GM19099 (cell line): ENCODE data around the gene TRAF3IP1.

ENCODE experiments used
- POLR2A ChIP-seq: IDR thresholded peaks from 3 replicates; pipeline ENCODE4 v1.6.1; 2011; ENCODE audit warnings: low read depth; ENCODE audit not compliant: insufficient read length; ENCODE audit errors: extremely low read depth

The TRAF3IP1 gene

DNA sequence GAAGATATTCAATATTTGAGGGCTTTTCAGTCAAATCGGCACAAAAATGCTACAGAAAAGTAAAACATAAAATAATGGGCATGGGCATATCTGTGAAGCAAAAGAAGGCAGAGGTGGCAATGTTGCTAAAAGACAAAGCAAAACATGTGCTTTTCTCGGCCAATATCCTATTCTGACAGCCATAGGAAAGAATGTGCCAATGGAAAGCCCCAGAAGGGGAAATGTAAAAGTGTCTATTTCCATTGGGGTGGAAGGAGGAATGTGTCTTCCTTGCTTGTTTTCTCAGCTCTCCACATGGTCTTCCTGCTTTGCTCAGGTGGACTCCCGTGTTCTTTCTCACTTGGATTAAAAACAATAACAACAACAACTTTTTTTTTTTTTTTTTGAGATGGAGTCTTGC, 18.2 kb upstream of the TRAF3IP1 start:
- TF ChIP-seq POLR2A, result no peak

DNA sequence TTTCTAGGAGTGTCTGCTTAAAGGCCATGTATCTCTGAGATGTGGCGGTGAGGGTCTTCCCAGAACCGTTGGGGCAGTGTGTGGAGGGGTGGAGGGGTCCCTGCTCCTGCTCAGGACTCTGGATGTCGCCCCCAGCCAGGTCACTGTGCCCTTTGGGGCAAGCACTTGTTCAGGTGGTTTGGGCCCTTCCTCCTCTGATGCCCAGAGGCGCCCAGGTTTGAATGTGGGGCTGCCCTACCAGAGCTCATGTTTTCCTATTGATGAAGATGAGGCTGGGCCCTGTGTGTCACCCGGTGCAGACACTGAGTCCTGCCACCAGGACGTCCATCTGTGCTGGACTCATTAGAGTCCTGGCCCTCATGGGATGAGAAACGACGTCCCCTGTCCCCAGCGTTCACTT, 17.6 kb upstream of the TRAF3IP1 start:
- no peak for TF ChIP-seq POLR2A

DNA sequence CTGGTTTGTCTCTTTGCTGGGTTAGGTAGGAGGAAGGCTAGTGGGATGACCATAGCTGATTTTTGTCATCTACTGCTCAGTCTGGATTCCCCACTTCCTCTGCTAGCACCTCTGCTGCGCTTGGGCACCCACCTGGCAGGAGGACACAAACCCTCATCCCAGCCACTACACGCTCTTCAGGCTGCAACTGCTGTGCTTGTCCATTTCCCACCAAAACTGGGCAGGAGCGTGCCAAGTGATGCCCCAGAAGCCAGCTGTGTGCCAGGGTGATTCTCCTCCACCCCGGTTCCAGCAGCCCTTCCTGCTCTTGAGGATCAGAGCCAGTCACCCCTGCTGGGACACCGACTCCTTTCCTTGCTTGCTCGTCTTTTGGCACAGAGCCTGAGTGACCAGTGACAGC, 16.2 kb upstream of the TRAF3IP1 start:
- TF ChIP-seq POLR2A, result no peak

DNA sequence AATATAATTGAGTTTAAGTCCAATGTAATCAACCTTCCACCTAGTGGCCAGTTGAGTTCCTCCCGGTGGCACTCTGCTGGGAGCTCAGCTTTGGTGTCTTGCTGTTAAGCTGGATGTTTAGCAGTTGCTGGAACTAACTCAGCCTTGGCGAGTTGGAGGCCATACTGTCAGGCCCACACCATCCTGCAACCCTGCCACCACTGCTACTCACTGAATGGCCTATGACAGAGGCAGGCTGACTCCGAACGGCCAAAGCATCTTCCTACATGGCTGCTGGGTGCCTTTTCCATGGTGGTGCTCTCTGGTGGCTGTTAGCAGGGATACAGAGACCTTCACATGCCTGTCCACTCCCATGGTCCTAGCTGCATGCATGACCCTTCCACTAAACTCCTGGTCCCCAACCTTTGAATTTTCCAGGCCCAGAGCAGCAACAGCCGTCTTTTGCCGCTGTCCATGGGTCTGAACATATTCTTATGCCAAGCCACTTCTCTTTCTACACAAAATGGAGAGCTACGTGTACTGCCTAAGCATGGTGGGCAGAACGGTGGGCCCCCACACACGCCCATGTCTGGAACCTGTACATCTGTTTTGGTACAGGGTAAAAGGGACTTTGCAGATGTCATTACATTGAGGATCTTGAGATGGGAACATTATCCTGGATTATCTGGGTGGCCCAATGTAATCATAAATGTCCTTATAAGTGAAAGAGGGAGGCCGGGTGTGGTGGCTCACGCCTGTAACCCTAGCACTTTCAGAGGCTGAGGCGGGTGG, 15.0 kb upstream of the TRAF3IP1 start:
- no peak for TF ChIP-seq POLR2A

DNA sequence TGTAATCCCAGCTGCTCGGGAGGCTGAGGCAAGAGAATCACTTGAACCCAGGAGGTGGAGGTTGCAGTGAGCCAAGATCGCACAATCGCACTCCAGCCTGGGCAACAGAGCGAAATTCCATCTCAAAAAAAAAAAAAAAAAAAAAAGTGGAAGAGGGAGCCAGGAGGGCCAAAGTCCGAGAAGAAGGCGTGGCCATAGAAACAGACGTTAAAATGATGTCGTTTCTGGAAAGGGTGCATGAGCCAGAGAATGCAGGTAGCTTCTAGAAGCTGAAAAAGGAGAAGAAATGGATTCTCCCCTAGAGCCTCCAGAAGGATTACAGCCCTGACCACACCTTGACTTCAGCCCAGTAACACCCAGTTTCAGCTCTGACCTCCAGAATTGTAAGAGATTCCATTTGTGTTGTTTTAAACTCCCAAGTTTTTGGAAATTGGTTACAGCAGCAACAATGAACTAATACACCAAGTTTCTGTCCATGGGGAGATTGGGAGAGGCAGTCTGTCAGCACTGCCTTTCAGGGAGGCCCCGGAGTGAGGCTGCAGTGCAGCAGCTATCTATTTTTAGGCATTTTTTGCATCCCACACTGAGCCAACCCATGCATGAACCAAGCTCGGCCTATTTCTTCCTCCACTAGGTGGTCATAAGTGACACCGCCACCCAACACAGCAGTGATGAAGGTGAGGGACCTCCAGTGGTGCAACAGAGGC, 14.2 kb upstream of the TRAF3IP1 start:
- TF ChIP-seq POLR2A, result no peak

DNA sequence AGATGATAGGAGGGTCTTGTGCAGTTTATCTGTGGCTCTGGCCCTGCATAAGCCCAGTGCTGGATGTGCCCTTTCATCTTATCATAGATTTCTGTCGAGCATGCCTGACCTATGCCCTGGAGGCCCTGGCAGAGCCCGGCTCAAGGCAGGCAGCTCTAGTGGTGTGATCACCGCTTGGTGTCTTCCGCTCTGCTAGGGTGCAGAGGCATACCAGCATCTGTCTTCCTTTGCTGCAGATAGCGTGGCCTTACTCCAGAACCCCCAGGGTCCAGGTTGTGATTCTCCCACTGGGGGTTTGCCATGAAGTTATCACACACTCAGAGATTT, 13.7 kb upstream of the TRAF3IP1 start:
- TF ChIP-seq POLR2A, result no peak

DNA sequence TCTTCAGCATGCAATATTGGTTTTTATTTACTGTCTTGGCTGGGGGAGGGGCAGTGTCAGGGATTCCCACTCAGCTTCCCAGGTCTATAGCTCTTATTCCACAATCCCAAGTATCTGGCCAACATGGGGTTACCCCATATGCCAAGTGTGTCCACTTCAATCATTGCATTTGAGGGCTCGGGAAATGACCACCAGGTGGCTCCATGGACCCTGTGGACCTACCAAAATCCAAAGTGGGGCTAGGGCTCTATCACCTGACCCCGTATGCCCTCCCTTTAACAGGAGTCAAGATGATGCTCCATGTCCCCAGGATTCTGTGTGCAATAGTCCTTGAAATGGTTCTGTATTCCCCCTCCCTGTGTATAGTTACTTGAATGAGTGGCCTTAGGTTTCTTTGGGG, 12.1 kb upstream of the TRAF3IP1 start:
- no peak for TF ChIP-seq POLR2A

DNA sequence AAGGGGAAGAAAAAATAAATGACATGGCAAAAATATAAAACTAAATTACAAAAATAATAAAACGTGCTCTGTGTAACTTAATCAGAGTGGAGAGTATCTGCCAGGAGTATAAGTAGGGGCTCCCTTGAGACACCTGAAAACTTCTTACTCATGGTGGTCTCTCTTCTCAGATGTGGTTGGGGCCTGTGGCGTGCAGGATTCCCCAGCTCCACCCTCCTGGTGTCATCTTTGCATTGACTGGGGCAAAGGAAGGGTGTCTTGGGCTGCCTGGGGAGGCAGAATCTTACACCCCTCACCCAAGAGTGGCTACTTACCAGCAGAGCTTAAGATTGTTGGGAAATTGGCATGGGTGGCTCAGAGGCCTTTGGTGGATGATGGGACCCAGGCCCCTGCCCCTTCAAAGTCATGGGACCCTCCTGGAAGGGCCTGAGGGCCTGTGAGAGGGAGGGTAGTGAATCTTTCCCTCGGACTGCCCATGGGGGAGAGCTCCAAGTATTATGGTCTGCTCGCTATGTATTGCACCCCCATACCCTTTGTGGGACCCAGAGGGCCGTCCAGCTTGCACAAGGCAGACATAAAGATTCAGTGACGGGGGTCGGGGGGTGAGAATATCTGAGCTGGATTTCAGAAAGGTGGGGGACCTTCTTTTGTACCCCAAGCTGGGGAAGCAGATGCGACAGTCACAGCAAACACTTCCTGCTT, 6.9 kb upstream of the TRAF3IP1 start:
- no peak for TF ChIP-seq POLR2A

DNA sequence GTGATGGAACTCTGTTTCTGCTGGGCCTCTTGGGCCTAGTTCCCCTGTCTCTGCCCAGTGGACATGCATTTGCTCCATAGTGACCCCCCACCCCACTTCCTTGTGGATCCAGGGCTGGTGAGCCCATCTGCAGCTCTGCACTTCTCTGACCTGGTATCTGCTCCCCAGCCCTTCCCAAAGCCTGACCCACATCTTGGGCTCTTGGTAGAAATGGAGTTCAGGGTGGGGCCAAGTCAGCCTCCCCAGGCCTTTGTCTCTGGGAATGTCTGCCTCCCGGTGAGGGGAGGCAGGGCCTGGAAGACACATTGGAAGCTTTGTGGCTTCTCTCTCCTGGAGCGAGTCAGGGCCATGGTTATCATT, 6.3 kb upstream of the TRAF3IP1 start:
- TF ChIP-seq POLR2A, result no peak

DNA sequence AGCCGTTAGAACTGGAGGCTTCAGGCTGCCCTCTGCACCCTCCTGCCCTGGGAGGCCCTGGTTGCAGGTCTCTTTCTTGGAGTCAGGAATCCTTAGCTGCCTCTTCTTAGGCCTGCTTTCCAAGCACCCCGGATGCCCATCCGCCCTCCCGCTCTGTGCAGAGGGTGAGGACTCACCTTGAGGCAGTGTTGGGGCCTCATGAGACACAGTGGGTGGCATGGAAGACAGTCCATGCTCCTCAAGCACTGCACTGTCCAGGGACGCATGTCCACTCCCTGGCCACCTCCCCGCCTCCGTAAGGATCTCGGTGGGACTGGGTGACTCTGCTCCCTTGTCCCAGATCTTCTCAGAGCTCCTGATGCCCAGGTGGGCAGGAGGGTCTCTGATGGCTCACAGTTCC, 5.7 kb upstream of the TRAF3IP1 start:
- TF ChIP-seq POLR2A, result no peak

DNA sequence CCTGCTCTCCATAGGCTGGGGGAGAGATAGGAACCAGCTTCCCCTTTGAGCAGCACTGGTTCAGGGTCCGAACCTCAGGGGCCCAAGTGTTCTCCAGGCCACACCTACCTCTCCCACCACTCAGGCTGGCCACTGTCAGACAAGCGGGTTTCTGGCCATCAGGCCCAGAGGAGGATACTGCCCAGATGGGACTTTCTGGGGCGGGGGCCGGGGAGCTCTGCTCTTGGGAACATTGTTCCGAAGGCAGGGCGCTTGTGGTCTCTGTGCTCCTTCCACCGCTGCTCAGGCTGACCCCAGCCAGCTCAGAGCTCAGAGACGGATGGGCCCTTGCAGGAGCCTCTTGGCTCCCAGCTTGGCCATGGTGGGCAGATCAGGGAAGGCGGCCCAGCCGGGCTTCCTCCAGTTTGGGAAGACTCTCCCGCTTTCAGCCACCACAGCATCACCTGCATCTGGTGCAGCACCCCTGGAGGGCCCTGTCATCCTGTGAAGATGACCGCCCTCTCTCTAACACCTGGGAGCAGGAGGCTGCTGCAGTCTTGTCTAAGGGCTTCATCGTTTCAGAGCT, 5.2 kb upstream of the TRAF3IP1 start:
- TF ChIP-seq POLR2A, result no peak

DNA sequence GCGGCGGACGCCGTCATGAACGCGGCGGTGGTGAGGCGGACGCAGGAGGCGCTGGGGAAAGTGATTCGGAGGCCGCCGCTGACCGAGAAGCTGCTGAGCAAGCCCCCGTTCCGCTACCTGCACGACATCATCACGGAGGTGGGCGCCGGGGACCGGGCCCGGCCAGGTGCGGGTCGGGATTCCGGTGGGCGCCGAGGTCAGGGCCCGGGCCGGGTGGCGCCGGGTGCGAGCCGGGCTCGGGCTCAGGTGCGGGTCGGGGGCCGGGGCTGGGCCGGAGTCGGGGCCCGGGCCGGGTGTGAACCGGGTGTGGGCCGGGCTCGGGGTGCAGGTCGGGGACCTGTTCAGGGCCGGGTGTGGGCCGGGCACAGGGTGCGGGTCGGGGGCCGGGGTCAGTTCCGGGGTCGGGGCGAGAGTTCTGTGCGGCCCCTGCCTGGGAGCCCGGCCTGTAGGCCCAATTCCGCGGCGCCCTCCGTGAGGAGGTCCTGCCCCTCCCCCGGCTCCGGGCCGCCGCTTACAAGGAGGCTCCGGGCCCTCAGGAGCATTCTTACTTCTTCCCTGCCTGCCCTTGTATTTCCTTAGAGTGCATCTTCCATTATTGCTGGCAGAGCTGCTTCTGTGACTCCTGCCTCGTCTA, 447 bp downstream of the TRAF3IP1 start:
- no peak for TF ChIP-seq POLR2A

DNA sequence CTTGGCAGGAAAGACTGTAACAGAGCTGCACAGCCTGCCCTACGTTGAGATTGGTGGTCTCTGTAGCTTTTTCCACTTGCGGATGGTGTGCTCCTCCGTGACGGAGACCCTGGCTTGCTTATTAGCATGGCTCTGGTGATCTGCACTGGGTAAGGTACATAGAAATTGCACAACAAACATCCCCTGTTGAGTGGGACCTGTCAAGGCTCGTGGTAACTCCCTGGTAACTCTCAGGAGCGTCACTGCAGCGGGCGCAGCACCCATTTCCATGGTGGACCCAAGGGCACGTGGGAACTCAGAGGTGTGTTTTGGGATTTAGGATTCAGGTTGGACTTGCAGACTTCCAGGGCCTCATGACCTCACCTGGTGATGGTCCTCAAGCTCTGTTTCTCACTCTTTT, 1.1 kb downstream of the TRAF3IP1 start:
- no peak for TF ChIP-seq POLR2A

DNA sequence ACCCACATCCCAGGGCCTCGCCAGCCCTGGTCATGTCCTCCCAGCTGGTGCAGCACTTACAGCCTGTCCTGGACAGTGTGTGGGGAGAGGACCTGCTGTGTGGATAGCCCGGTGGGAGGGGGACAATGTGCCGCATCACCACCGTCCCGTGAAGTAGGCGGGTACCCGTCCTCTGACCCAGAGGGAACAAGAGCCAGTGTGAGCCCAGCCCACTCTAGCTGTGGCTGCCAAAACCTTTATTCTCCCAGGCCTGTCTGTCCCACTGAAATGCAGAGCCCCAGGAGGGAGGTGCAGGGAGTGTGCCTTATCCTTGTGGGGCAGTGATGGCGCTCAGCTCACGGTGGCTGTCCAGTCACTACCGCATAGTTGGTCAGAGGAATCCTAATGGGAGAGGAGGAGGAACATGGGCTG, 1.7 kb downstream of the TRAF3IP1 start:
- TF ChIP-seq POLR2A, result no peak

DNA sequence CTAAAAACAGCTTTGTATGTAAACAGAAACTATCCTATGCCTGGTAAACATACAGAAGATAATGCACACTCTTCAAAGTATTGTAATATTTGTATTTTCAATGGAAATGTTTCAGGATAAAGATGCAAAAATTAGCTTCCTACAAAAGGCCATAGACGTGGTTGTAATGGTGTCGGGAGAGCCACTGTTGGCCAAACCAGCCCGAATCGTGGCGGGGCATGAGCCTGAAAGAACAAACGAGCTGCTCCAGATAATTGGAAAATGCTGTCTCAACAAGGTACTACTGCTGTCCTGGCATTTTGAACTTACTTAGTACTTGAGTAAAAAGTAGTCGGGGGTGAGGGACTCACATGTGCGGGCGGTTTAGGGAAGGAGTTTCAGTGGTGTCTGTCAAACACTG, 5.4 kb downstream of the TRAF3IP1 start:
- TF ChIP-seq POLR2A, result no peak
